ENCODE data around the gene PFN3. TPM values are rescaled to one million over a fixed set of nuclear protein-coding genes. Genes with fewer than 3 reads are reported as not detected.

The PFN3 gene
- total RNA-seq, 1 experiment from 2014 or later = 0.48 TPM

GRCh38 chr5:177365845-177366527, 34.5 kb downstream of the PFN3 start (continued):
- no peak for TF ChIP-seq NFYB (CRISPR knock-in tag; conservative IDR thresholded peaks at IDR 0.05; ENCODE audit: low read depth)
- TF ChIP-seq, protein P1, sequence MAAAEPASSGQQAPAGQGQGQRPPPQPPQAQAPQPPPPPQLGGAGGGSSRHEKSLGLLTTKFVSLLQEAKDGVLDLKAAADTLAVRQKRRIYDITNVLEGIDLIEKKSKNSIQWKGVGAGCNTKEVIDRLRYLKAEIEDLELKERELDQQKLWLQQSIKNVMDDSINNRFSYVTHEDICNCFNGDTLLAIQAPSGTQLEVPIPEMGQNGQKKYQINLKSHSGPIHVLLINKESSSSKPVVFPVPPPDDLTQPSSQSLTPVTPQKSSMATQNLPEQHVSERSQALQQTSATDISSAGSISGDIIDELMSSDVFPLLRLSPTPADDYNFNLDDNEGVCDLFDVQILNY (CRISPR knock-in tag; IDR thresholded peaks at IDR 0.05) = no peak
- TF ChIP-seq GRHL2 (CRISPR knock-in tag; IDR thresholded peaks at IDR 0.05; ENCODE audit: insufficient replicate concordance, severe bottlenecking) = no peak
- no peak for TF ChIP-seq HMGXB4 (CRISPR knock-in tag; IDR thresholded peaks at IDR 0.05)
- no peak for TF ChIP-seq FOXP1 (CRISPR knock-in tag; IDR thresholded peaks at IDR 0.05; ENCODE audit: borderline replicate concordance)
- TF ChIP-seq JAZF1 (CRISPR knock-in tag; IDR thresholded peaks at IDR 0.05) = no peak
- TF ChIP-seq NR1H2 (CRISPR knock-in tag; IDR thresholded peaks at IDR 0.05) = no peak
- TF ChIP-seq, protein P2, sequence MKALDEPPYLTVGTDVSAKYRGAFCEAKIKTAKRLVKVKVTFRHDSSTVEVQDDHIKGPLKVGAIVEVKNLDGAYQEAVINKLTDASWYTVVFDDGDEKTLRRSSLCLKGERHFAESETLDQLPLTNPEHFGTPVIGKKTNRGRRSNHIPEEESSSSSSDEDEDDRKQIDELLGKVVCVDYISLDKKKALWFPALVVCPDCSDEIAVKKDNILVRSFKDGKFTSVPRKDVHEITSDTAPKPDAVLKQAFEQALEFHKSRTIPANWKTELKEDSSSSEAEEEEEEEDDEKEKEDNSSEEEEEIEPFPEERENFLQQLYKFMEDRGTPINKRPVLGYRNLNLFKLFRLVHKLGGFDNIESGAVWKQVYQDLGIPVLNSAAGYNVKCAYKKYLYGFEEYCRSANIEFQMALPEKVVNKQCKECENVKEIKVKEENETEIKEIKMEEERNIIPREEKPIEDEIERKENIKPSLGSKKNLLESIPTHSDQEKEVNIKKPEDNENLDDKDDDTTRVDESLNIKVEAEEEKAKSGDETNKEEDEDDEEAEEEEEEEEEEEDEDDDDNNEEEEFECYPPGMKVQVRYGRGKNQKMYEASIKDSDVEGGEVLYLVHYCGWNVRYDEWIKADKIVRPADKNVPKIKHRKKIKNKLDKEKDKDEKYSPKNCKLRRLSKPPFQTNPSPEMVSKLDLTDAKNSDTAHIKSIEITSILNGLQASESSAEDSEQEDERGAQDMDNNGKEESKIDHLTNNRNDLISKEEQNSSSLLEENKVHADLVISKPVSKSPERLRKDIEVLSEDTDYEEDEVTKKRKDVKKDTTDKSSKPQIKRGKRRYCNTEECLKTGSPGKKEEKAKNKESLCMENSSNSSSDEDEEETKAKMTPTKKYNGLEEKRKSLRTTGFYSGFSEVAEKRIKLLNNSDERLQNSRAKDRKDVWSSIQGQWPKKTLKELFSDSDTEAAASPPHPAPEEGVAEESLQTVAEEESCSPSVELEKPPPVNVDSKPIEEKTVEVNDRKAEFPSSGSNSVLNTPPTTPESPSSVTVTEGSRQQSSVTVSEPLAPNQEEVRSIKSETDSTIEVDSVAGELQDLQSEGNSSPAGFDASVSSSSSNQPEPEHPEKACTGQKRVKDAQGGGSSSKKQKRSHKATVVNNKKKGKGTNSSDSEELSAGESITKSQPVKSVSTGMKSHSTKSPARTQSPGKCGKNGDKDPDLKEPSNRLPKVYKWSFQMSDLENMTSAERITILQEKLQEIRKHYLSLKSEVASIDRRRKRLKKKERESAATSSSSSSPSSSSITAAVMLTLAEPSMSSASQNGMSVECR (CRISPR knock-in tag; IDR thresholded peaks at IDR 0.05; ENCODE audit: borderline replicate concordance) = no peak
- TF ChIP-seq ATF1 (CRISPR knock-in tag; IDR thresholded peaks at IDR 0.05) = no peak
- no peak for TF ChIP-seq ZNF263 (CRISPR knock-in tag; IDR thresholded peaks at IDR 0.05; ENCODE audit: low read depth)
- TF ChIP-seq, protein P3, sequence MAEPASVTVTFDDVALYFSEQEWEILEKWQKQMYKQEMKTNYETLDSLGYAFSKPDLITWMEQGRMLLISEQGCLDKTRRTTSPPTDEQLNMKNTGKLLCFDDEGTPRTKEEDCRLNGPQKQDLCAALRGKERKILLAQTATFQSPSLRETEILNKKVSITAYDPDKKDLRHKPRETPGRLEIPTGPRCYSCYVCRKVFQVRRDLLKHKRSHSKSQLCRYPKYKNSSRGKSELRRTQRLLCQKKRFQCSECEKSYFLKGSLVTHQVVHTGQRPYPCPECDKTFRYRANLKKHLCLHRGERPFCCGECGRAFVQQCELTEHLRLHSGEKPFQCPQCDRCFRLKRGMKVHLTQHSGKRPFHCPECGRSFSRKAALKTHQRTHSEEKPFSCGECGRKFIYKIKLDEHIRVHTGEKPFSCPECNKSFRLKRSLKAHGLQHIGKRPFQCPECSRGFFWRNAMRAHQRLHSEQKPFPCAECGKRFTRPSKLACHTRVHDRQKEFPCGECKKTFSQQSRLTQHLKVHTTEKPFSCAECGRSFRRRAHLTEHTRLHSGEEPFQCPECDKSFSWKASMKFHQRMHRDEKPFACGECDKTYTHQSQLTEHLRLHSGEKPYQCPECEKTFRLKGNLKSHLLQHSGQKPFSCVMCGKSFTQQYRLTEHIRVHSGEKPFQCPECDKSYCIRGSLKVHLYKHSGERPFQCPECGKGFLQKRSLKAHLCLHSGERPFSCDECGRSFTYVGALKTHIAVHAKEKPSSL (CRISPR knock-in tag; conservative IDR thresholded peaks at IDR 0.05) = no peak

DNA sequence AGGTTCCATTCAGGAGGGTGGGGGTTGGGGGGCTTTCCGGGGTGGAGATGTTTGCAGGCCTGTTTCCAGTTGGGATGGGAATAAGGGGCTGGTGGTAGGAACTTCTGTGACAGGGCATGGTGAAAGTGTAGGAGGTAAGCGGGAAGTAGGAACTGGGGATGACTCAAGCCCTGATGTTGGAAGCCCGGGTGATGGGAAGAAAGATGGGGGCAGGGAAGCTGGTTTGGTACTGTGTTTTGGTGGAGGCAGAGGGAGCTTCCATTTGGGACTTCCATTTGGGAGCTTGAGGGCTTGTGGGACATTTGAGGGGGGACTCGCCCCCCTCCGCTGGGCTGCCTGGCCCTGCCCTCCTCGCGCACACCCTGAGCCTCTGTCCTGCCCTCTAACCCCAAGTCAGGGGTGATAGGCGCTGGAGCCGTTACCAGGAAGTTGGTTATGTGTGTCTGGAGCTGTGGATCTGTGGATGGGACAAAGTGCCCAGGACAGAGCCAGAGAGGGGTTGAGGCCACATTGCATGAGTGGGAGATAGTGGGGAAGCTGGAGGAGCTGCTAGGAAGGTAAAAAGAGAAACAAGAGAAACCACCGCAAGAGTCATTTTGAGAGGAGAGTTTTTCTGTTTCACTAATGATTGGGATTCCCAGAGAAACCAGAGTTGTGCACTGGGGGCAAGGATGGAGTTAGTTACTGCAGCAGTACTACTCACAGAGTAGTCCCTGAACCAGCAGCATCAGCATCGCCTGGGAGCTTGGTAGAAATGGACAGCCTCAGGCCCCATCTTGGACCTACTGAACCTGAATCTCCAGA, 36.1 kb downstream of the PFN3 start:
- no peak overlapping the region for H3K4me3 Mint-ChIP-seq
- DNase-seq (ENCODE audit: low spot score) (no peak), ATAC-seq (no peak)
- H3K27me3 Mint-ChIP-seq (ENCODE audit: low read depth) = peaks cover 19% of the 10 kb centered on the region
- ChIA-PET CTCF (interaction anchor here (0.9 to 13.2 kb wide), 9 partner anchors 9 to 266 kb away, joined by 3 to 216 read pairs (median 8); partner anchors contain the start of gene LMAN2), POLR2A (interaction anchor here (1.5 kb wide), 1 partner anchor 28 kb away, joined by 4 read pairs; no protein-coding TSS in a partner anchor)
- no peak overlapping the region for H3K27ac Mint-ChIP-seq
- H3K9me3 Mint-ChIP-seq = no peaks in the 10 kb centered on the region
- peaks cover 54% of the 10 kb centered on the region for H3K4me1 Mint-ChIP-seq
- H3K36me3 Mint-ChIP-seq = peaks cover 12% of the 10 kb centered on the region
- TF ChIP-seq NFATC4 (CRISPR knock-in tag; IDR thresholded peaks at IDR 0.05) (no peak), ELF4 (CRISPR knock-in tag; IDR thresholded peaks at IDR 0.05; ENCODE audit: low read depth) (no peak), ZNF263 (CRISPR knock-in tag; IDR thresholded peaks at IDR 0.05; ENCODE audit: low read depth) (no peak)
- TF ChIP-seq, protein P4, sequence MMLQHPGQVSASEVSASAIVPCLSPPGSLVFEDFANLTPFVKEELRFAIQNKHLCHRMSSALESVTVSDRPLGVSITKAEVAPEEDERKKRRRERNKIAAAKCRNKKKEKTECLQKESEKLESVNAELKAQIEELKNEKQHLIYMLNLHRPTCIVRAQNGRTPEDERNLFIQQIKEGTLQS (CRISPR knock-in tag; conservative IDR thresholded peaks at IDR 0.05) = no peak
- TF ChIP-seq, protein P1 (CRISPR knock-in tag; IDR thresholded peaks at IDR 0.05) = no peak
- TF ChIP-seq, protein P3 (CRISPR knock-in tag; conservative IDR thresholded peaks at IDR 0.05) = no peak
- TF ChIP-seq, protein P5, sequence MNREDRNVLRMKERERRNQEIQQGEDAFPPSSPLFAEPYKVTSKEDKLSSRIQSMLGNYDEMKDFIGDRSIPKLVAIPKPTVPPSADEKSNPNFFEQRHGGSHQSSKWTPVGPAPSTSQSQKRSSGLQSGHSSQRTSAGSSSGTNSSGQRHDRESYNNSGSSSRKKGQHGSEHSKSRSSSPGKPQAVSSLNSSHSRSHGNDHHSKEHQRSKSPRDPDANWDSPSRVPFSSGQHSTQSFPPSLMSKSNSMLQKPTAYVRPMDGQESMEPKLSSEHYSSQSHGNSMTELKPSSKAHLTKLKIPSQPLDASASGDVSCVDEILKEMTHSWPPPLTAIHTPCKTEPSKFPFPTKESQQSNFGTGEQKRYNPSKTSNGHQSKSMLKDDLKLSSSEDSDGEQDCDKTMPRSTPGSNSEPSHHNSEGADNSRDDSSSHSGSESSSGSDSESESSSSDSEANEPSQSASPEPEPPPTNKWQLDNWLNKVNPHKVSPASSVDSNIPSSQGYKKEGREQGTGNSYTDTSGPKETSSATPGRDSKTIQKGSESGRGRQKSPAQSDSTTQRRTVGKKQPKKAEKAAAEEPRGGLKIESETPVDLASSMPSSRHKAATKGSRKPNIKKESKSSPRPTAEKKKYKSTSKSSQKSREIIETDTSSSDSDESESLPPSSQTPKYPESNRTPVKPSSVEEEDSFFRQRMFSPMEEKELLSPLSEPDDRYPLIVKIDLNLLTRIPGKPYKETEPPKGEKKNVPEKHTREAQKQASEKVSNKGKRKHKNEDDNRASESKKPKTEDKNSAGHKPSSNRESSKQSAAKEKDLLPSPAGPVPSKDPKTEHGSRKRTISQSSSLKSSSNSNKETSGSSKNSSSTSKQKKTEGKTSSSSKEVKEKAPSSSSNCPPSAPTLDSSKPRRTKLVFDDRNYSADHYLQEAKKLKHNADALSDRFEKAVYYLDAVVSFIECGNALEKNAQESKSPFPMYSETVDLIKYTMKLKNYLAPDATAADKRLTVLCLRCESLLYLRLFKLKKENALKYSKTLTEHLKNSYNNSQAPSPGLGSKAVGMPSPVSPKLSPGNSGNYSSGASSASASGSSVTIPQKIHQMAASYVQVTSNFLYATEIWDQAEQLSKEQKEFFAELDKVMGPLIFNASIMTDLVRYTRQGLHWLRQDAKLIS (CRISPR knock-in tag; IDR thresholded peaks at IDR 0.05; ENCODE audit: borderline replicate concordance) = no peak
